H7 (cell line): Measurements from ENCODE around the gene EPS8L3. TPM values are rescaled to one million over a fixed set of nuclear protein-coding genes. Genes with fewer than 3 reads are reported as not detected.
A peak's percentile ranks its signal among the peaks of the same experiment; 100 is the strongest.
"Not testable (repeated sequence)": the region's sequence is repeated elsewhere in the genome, so short reads cannot be mapped to it uniquely, and the experiment has no call there.

Experiments used
- DNase-seq: peaks from one replicate; pipeline ENCODE4 v3.0.0; 2012
- H3K27me3 ChIP-seq: 2 replicates; pipeline ENCODE4 v1.6.0; 2011; ENCODE audit warnings: mild to moderate bottlenecking, low read length; ENCODE audit not compliant: control insufficient read depth, insufficient read depth
- H3K36me3 ChIP-seq: replicated peaks from 2 replicates; pipeline ENCODE4 v1.5.1; 2011; ENCODE audit warnings: low read length; ENCODE audit not compliant: control insufficient read depth, insufficient read depth
- H3K4me3 ChIP-seq: 2 replicates; pipeline ENCODE4 v1.5.1; 2011; ENCODE audit warnings: low read depth, mild to moderate bottlenecking, control low read depth, low read length, moderate library complexity; ENCODE audit not compliant: insufficient read depth
- total RNA-seq: library from RNA; depleted of rRNA; stranded (reverse); fragments of >200 nt; shearing (Covaris generic); gene quantifications from 2 replicates; pipeline ENCODE4 v1.2.3, GENCODE V29; 2014

EPS8L3 gene
- total RNA-seq, 1 experiment from 2014 or later: not detected

GRCh38 chr1:109776206-109776835 is 12.6 kb upstream of the EPS8L3 start:
- H3K27me3 ChIP-seq: peaks cover 3% of the 10 kb centered on the region; the same call in 1 of the 2 replicates
- no peaks in the 10 kb centered on the region for H3K36me3 ChIP-seq
- DNase-seq: no peak
- H3K4me3 ChIP-seq: no peak overlapping the region

GRCh38 chr1:109775398-109775797 is 11.7 kb upstream of the EPS8L3 start:
- no peak for DNase-seq
- H3K36me3 ChIP-seq: no peaks in the 10 kb centered on the region
- H3K4me3 ChIP-seq: no peak overlapping the region
- peaks cover 3% of the 10 kb centered on the region; the same call in 1 of the 2 replicates for H3K27me3 ChIP-seq

DNA sequence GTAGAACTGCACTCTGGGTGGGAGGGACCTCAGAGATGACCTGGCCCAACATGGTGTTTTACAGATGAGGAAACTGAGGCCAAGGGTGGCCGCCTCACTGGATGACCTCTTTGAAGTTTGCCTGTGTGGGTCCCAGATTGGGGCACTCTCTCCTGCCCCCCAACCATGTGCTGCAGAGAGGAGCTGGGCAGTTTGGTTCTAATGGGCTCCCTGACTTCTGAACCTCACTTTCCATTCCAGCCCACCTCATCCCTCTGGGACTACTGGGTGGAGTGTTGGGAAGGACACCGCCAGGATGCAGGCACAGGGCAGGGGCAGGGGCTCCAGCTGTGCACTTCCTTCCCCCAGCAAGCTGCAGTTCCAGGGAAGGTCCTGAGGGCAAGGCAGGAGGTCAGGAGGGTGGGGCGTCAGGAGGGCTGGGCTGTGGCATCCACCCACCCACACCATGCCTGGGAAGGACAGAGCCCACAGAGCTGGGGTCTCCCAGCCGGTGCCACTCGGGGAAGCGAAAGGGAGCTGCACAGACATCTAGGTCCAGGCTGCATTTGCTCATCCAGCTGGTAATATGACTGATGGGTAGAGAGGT is 10.3 kb upstream of the EPS8L3 start:
- Histone ChIP-seq H3K36me3 (no peaks in the 10 kb centered on the region), H3K4me3 (no peak overlapping the region), H3K27me3 (peaks cover 3% of the 10 kb centered on the region; the same call in 1 of the 2 replicates)
- no peak for DNase-seq

- peak; percentile 89 for DNase-seq
- Histone ChIP-seq H3K36me3 (no peaks in the 10 kb centered on the region), H3K27me3 (peaks cover 3% of the 10 kb centered on the region; the same call in 1 of the 2 replicates)
These were observed 9.6 kb upstream of the EPS8L3 start for GRCh38 chr1:109773203-109773899.

GRCh38 chr1:109772658-109773202 is 9.0 kb upstream of the EPS8L3 start:
- no peak for DNase-seq
- Histone ChIP-seq H3K36me3 (no peaks in the 10 kb centered on the region), H3K4me3 (no peak overlapping the region), H3K27me3 (peaks cover 3% of the 10 kb centered on the region; the same call in 1 of the 2 replicates)

More at GRCh38 chr1:109773203-109773899, 9.6 kb upstream of the EPS8L3 start:
- H3K4me3 ChIP-seq: no peak overlapping the region

DNA sequence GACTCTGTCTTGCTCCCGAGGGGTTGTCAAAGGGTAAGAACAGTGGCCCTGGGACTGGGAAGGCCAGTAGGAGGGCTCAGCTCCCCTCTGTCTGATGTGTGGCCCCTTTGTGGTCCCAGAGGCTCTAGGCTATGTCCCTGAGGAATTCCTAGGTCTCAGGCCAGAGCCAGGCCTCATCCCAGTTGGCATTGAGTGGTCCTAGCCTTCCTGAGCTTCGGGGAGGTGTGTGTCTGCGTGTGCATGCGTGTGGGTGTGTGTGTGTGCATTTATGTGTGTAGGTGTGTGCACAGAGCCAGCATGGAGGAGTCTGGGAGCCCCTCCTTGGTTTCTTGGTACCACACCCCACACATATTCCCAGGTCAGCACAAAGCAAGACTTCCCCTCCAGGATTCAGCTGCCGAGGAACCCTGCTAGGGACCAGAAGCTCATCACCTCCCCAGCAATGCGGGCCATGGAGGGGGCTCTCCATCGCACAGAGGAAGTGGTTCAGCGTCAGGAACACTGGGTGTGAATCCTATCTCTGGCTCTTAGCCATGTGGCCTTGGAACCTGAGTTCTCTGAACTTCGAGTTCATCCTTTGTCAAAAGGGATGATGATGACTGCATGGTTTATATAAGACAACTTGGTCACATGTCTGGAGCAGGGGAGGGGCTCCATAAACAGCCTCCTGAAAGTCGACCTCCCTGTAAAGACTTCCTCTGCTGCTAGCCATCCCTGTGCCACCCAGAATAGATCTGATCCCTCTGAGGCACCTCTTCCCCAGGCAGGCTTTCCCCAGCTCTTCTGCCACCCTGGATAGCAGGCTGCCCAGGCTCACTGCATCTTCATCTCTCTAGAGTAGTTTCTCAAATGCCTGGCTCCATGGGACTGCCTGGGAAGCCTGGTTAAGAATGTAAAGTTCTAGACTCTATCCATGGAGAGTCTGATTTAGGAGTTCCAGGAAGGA is 8.3 kb upstream of the EPS8L3 start:
- peaks cover 3% of the 10 kb centered on the region; the same call in 1 of the 2 replicates for H3K27me3 ChIP-seq
- no peak for DNase-seq
- no peaks in the 10 kb centered on the region for H3K36me3 ChIP-seq
- H3K4me3 ChIP-seq: no peak overlapping the region

DNA sequence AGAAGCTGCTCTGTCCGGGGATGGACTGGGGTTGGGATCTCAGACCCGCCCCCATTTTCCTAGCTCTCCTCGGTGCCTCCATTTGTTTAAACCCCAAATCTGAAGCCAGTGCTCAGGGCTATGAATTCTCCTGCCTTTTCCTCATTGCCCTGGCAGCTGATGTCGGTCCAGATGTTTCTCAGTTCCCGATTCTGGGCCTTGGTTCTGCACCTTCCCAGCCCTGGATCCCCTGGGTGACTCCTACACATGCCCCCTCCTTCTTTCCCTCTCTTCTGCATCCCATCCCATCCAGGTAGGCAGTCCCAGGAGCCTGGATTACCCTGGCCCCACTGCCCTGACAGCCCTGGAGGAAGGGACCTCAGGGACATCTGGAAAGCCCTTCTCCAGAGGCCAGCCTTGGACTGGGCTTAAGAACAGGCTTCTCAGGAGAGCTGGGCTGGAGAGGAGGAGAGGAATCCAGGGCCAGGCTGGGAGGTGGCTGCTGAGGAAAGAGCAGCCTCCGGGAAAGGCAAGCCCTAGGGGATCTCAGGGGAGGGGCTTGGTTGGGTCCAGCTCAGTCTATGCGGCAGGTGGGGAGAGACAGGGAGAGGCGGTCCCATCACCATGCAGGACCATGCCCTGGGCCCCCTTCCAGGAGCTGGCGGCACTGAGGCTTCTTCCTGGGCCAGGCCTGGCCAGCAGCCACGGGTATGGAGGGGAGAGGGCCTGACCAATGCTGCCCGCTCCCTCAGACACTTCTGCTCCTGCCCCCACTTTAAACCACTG is 6.8 kb upstream of the EPS8L3 start:
- no peaks in the 10 kb centered on the region for H3K36me3 ChIP-seq
- peaks cover 3% of the 10 kb centered on the region; the same call in 1 of the 2 replicates for H3K27me3 ChIP-seq
- no peak overlapping the region for H3K4me3 ChIP-seq
- peak; percentile 76 for DNase-seq

DNA sequence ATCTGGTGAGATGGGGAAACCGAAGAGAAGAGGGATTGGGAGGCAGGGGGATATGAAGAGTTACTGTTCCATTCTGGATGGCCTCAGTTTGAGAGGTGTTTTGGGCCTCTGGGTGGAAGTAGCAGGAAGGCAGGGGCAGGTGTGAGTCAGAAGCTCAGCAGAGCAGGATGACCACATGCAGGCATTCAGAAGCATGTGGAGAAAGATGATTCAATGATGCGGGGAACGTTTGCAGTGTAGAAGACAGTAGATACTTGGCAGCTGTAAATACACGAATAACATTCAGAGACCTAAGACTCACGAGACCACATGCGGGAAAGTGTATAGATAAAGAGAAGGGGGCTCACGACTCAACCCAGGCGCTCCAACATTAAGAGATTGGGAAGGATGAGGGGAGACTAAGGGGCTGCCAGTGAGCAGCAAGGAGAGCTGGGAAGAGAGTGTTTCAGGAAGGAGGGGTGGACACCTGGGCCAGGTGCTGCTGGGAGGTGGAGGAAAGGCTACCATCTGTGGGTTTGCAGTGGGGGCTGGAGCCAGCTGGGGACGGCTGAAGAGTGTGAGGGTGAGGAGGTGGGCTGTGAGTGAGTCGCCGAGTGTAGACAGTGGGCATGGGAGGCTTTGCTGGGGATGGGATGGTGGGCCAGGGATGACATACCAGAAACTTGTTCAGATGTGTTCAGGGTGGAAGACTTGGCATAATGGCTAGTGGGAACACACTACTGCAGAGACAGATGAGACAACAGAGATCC is 5.8 kb upstream of the EPS8L3 start:
- DNase-seq: peak; percentile 41
- Histone ChIP-seq H3K36me3 (no peaks in the 10 kb centered on the region), H3K4me3 (no peak overlapping the region), H3K27me3 (peaks cover 3% of the 10 kb centered on the region; the same call in 1 of the 2 replicates)

- no peak overlapping the region for H3K4me3 ChIP-seq
- no peak for DNase-seq
- no peaks in the 10 kb centered on the region for H3K36me3 ChIP-seq
- H3K27me3 ChIP-seq: peaks cover 3% of the 10 kb centered on the region; the same call in 1 of the 2 replicates
These were observed 5.1 kb upstream of the EPS8L3 start for GRCh38 chr1:109768820-109769219.

GRCh38 chr1:109768335-109768650 is 4.6 kb upstream of the EPS8L3 start:
- no peak for DNase-seq
- no peak overlapping the region for H3K4me3 ChIP-seq
- H3K36me3 ChIP-seq: no peaks in the 10 kb centered on the region
- peaks cover 2% of the 10 kb centered on the region; the same call in 1 of the 2 replicates for H3K27me3 ChIP-seq

- H3K27me3 ChIP-seq: no peaks in the 10 kb centered on the region
- DNase-seq: no peak
- no peak overlapping the region for H3K4me3 ChIP-seq
- H3K36me3 ChIP-seq: no peaks in the 10 kb centered on the region
These were observed 4.1 kb upstream of the EPS8L3 start for GRCh38 chr1:109767637-109768334.

GRCh38 chr1:109766991-109767636 is 3.4 kb upstream of the EPS8L3 start:
- not testable (repeated sequence) for DNase-seq, H3K4me3 ChIP-seq, H3K27me3 ChIP-seq, H3K36me3 ChIP-seq
